ENCODE measurements around the gene SHOX.

- no peak for TF ChIP-seq NR2C2 (IDR thresholded peaks at IDR 0.05; ENCODE audit: borderline replicate concordance, control insufficient read depth, insufficient read length, low read depth)
- no peak for TF ChIP-seq CTCF (IDR thresholded peaks at IDR 0.05 in 2 of 3, conservative IDR thresholded peaks at IDR 0.05 in 1 of 3; ENCODE audit: control insufficient read depth in 2 of 3, extremely low read depth in 1 of 3, insufficient read depth in 1 of 3, low read depth in 3 of 3, low read length in 3 of 3)
These were observed 5.0 kb downstream of the SHOX start for GRCh38 chrX:635428-636090.

Data from GM12878 (cell line).